RWPE1 (cell line): Measurements from ENCODE around the gene SIGLEC1.

Experiments
- CTCF ChIA-PET: fragments of 350-600 bp; sonication (Branson Sonifier 250); formaldehyde crosslinking; extraction: SDS; loops from one replicate; lab custom pipeline; 2021; lab: Yijun Ruan, JAX
- POLR2A ChIA-PET: fragments of 400-600 bp; formaldehyde crosslinking; extraction: SDS; loops from one replicate; lab custom pipeline; 2020; ENCODE audit warnings: antibody characterized with exemption; ENCODE audit not compliant: low non-redundant PET; lab: Yijun Ruan, JAX
- DNase-seq: peaks from one replicate; pipeline ENCODE4 v3.0.0; 2012; ENCODE audit warnings: low spot score
- H3K27ac ChIP-seq: fragments of 450-650 bp; 2 replicates; pipeline ENCODE4 v1.5.1; 2017
- TF ChIP-seq, protein P1 (sequence below): fragments of 450-650 bp; conservative IDR thresholded peaks from 2 replicates; pipeline ENCODE4 v1.5.1; 2017; ENCODE audit warnings: low read depth, mild to moderate bottlenecking

SIGLEC1 gene

DNA sequence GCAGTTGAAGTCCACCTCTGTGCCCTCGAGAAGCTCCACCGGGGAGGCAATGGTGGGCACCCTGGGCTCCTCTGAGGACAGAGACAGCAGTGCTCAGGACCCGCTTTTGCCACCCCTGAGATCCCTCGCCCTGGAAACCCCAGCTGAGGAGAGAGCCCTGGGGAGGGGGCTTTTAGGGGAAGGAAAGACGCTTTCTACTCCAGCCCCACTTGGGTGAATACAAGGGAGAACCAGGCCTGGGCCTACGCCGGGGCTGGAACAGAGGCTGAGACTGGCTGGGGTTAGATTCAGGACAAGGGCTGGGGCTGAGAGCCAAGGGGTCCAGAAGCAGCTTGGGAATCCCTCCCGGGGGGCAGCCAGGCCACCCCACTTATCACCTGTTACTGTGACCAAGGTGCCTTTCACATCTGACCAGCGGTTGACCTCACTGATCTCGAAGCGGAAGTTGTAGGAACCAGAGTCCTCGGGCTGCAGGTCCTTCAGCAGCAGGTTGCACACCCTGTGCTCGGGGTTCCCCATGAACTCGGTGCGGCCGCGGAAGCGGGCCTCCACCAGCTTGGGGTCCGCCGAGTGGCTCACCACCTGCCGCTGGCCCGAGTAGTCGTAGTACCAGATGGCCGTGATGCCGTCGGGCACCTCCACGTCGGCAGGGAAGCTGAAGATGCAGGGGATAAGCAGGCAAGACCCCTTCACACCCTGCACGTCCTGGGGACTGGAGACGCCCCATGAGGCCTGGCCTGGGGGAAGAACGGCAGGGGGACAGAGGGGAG is 6.2 kb downstream of the SIGLEC1 start:
- TF ChIP-seq, protein P1, sequence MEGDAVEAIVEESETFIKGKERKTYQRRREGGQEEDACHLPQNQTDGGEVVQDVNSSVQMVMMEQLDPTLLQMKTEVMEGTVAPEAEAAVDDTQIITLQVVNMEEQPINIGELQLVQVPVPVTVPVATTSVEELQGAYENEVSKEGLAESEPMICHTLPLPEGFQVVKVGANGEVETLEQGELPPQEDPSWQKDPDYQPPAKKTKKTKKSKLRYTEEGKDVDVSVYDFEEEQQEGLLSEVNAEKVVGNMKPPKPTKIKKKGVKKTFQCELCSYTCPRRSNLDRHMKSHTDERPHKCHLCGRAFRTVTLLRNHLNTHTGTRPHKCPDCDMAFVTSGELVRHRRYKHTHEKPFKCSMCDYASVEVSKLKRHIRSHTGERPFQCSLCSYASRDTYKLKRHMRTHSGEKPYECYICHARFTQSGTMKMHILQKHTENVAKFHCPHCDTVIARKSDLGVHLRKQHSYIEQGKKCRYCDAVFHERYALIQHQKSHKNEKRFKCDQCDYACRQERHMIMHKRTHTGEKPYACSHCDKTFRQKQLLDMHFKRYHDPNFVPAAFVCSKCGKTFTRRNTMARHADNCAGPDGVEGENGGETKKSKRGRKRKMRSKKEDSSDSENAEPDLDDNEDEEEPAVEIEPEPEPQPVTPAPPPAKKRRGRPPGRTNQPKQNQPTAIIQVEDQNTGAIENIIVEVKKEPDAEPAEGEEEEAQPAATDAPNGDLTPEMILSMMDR = no peak
- POLR2A ChIA-PET = no interaction called here
- DNase-seq = no peak
- CTCF ChIA-PET = interaction anchor here (3.7 kb wide), 1 partner anchor 30 kb away, joined by 20 read pairs; no protein-coding TSS in a partner anchor
- no peak overlapping the region for H3K27ac ChIP-seq

DNA sequence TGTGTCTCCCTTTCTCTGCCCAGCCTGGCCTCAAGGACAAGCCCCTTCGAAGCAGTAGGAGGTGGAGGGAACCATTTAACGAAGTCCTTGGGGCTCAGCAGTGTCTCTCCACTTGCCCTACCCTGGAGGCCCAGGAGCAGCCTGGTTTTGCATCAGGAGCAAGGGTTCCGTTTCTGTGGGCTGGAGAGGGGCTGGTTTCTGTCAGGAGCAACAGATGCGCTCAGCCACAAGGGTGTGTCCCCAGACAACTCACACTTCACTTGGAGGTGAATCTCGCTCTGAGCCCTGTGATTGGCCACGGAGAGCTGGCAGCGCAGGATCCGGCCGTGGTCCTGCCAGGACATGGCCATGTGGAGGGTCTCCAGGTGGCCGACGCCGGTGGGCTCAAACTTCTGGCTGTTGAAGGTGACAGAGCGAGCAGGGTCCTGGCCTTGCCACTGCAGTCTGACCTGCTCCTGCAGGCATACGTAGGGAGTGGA is 6.9 kb downstream of the SIGLEC1 start:
- POLR2A ChIA-PET = no interaction called here
- no peak for DNase-seq
- TF ChIP-seq, protein P1 = no peak
- CTCF ChIA-PET = interaction anchor here (3.7 kb wide), 1 partner anchor 29 kb away, joined by 20 read pairs; no protein-coding TSS in a partner anchor
- no peak overlapping the region for H3K27ac ChIP-seq

DNA sequence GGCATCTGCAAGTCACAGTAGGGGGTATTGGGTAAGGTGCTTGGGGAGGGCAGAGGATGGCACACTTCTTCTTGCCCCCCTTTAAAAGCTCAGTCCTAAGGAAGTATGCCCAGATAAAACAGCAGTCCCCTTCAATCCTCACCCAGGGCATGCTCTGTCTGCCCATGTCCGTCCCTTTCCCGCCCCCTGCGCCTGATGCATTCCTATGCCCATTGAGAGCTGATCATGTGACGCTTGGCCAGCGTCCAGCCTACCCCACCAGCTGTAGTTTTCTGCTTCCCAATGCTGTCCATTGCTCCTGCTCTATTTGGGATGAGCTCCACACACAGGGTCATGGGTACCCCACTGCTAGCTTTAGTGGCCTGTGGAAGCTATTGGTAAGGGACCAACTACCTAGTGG is 8.3 kb downstream of the SIGLEC1 start:
- ChIA-PET CTCF (interaction anchor here (0.5 to 1.6 kb wide), 2 partner anchors 27 to 1475 kb away, joined by 3 to 6 read pairs; no protein-coding TSS in a partner anchor), POLR2A (no interaction called here)
- no peak overlapping the region for H3K27ac ChIP-seq
- no peak for DNase-seq
- TF ChIP-seq, protein P1 = no peak

DNA sequence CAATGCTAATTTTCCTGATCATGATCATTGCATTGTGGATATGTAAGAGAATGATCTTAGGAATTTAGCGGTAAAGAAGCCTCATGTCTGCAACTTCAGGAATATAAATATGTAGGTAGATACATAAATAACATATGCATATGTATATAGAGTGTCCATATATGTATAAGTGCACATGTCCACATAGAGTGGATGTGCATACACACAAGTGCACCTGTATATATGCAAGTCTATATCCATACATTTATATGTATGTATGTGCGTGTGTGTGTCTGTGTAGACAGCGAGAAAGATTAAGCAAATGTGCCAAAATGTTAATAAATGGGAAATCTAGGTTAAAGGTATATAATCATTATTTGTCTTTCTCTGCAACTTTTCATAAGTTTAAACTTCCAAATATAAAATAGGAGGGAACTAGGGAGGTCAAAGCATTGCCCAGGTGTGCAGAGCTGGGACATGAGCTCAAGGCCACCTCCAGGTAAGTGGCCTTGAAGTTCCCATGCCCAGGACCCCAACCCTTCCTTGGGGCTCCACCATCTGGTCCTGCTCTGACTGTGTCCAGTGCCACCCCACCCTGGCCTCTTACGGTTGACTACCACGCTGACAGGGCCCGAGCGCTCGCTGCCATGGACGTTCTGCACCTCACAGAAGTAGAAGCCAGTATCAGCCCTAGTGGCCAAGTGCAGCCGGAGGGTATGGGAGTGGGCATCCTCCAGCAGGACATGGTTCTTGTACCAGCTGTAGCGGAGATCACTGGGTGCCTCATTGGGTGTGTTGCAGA is 9.6 kb downstream of the SIGLEC1 start:
- TF ChIP-seq, protein P1 = no peak
- no peak for DNase-seq
- no peak overlapping the region for H3K27ac ChIP-seq
- CTCF ChIA-PET = interaction anchor here (0.6 to 1.6 kb wide), 2 partner anchors 26 to 164 kb away, joined by 3 to 6 read pairs; no protein-coding TSS in a partner anchor
- POLR2A ChIA-PET = no interaction called here

DNA sequence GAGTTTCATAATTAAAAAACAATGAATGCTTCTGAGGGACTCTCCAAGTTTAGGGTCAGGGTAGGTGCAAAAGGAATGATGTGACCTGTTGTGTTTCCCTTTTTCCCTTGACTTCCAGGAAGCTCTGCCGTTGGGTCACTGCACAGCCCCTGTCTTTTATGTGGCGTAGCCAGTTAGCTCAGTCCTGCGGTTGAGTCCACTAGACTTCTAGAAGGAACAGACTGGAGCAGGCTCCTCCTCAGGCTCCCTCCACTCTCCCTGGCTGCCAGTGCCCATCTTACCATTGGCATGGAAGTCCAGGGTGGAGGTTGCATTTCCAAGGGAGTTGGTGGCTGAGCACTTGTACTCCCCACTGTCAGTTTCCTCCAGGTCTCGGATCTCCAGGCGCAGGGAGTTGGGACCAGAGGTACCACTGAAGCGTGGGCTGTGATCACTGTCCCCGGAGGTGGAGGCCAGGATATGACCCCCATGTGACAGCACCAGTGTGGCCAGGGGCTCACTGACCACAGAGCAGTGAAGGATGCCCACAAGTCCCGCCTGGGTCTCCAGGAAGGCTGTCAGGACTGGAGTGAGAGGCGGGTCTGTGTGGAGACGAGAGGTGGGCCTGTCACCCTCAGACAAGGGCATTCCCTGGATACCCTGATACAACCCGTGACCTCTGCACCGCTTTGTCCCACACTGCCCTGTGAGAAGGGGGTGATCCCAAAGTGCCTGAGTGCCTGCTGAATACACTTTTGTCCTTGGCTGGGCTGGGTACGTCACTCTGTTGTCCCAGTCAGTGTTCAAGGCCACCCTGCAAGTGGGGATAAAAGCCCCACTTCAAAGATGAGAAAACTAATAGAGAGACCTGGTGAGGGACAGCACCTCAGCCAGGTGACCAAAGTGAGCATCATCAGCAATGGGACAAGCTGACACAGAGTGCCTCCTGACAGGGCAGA is 11.1 kb downstream of the SIGLEC1 start:
- ChIA-PET CTCF (no interaction called here), POLR2A (no interaction called here)
- TF ChIP-seq, protein P1 = no peak
- no peak for DNase-seq
- H3K27ac ChIP-seq = no peak overlapping the region
